Measurements from ENCODE around the gene MOB2.

The MOB2 gene

GRCh38 chr11:1502954-1503707 is 16.6 kb upstream of the MOB2 start:
- no peak for DNase-seq

- DNase-seq: no peak
Measured at GRCh38 chr11:1502168-1502953, 15.8 kb upstream of the MOB2 start.

- no peak for DNase-seq
Measured at GRCh38 chr11:1501421-1502167, 15.0 kb upstream of the MOB2 start.

- no peak for DNase-seq
Measured at GRCh38 chr11:1500466-1501420, 14.2 kb upstream of the MOB2 start.

- no peak for DNase-seq
Measured at GRCh38 chr11:1499899-1500298, 13.3 kb upstream of the MOB2 start.

- DNase-seq: no peak
Measured at GRCh38 chr11:1499261-1499890, 12.8 kb upstream of the MOB2 start.

- DNase-seq: no peak
Measured at GRCh38 chr11:1498262-1498661, 11.7 kb upstream of the MOB2 start.

GRCh38 chr11:1497600-1497999 is 11.0 kb upstream of the MOB2 start:
- DNase-seq: no peak

- no peak for DNase-seq
Measured at GRCh38 chr11:1496761-1497095, 10.1 kb upstream of the MOB2 start.

- DNase-seq: no peak
Measured at GRCh38 chr11:1496091-1496760, 9.6 kb upstream of the MOB2 start.

GRCh38 chr11:1494650-1495049 is 8.1 kb upstream of the MOB2 start:
- no peak for DNase-seq

- DNase-seq: no peak
Measured at GRCh38 chr11:1493650-1494244, 7.2 kb upstream of the MOB2 start.

- DNase-seq: no peak
Measured at GRCh38 chr11:1491379-1491778, 4.8 kb upstream of the MOB2 start.

- DNase-seq: no peak
Measured at GRCh38 chr11:1490651-1491050, 4.1 kb upstream of the MOB2 start.

- DNase-seq: no peak
Measured at GRCh38 chr11:1488575-1489180, 2.1 kb upstream of the MOB2 start.

- no peak for DNase-seq
Measured at GRCh38 chr11:1487851-1488574, 1.4 kb upstream of the MOB2 start.

GRCh38 chr11:1487091-1487850 is 692 bp upstream of the MOB2 start:
- no peak for DNase-seq

GRCh38 chr11:1485504-1485885 is 1.1 kb downstream of the MOB2 start:
- no peak for DNase-seq

Data from NCI-H2081 treated with DMSO at 0.1 percent for 48 hours (cell line).